Lung (tissue), 12 donors: Measurements from ENCODE around the gene TRMT44. TPM values are rescaled to one million over a fixed set of nuclear protein-coding genes. Genes with fewer than 3 reads are reported as not detected.
A peak's percentile ranks its signal among the peaks of the same experiment; 100 is the strongest.

Experiments
- ATAC-seq: fragments of 200-7000 bp; cut with Tn5 transposase; one replicate; pipeline ENCODE4 v1.9.1; 2020; ENCODE audit warnings: moderate number of reproducible peaks; ENCODE audit not compliant: insufficient read depth, low FRiP score
- DNase-seq, 3 donors: peaks; one replicate each; pipeline ENCODE4 v3.0.0-alpha.2; 2013 to 2017
- H3K27ac ChIP-seq, 2 donors: one replicate each; pipeline ENCODE4 v1.5.1; 2013; ENCODE audit warnings: mild to moderate bottlenecking in 2 of 2, moderate library complexity in 2 of 2, control low read depth in 1 of 2, inconsistent platforms in 1 of 2, low read depth in 1 of 2, low read length in 1 of 2
- H3K27me3 ChIP-seq, 3 donors: one replicate each; pipeline ENCODE4 v1.5.1; 2013; ENCODE audit warnings: low read length in 2 of 3; ENCODE audit not compliant: control insufficient read depth in 3 of 3, insufficient read depth in 3 of 3
- H3K36me3 ChIP-seq, 4 donors: one replicate each; pipeline ENCODE4 v1.5.1; 2013; ENCODE audit warnings: low read length in 4 of 4, mild to moderate bottlenecking in 1 of 4, moderate library complexity in 1 of 4; ENCODE audit not compliant: control insufficient read depth in 4 of 4, insufficient read depth in 4 of 4
- H3K4me1 ChIP-seq, 5 donors: one replicate each; pipeline ENCODE4 v1.5.1; 2013; ENCODE audit warnings: low read length in 5 of 5, mild to moderate bottlenecking in 2 of 5, moderate library complexity in 1 of 5; ENCODE audit not compliant: control insufficient read depth in 5 of 5, insufficient read depth in 5 of 5
- H3K4me3 ChIP-seq: one replicate; pipeline ENCODE4 v1.5.1; 2013; ENCODE audit warnings: mild to moderate bottlenecking, control low read depth, moderate library complexity
- H3K9ac ChIP-seq, 2 donors: one replicate each; pipeline ENCODE4 v1.5.1; 2013; ENCODE audit warnings: low read length in 2 of 2, control low read depth in 1 of 2; ENCODE audit not compliant: insufficient read depth in 1 of 2
- H3K9me3 ChIP-seq, 4 donors: one replicate each; pipeline ENCODE4 v1.5.1; 2013; ENCODE audit warnings: low read length in 3 of 4, mild to moderate bottlenecking in 1 of 4, moderate library complexity in 1 of 4; ENCODE audit not compliant: control insufficient read depth in 4 of 4, insufficient read depth in 3 of 4
- CTCF ChIP-seq: IDR thresholded peaks from 2 replicates; pipeline ENCODE4 v1.5.1; 2012; ENCODE audit warnings: mild to moderate bottlenecking; ENCODE audit errors: control extremely low read depth, extremely low read depth
- WGBS, 2 donors: extraction: QIAGEN DNeasy Blood & Tissue Kit; methylation state at CpG; one replicate each; pipeline ENCODE4 v1.1.7; 2013; 5-methylcytosine and 5-hydroxymethylcytosine counted together
- polyA plus RNA-seq, 2 donors: library from polyadenylated mRNA; stranded (reverse); fragments of 200-250 nt; gene quantifications; one replicate each; pipeline ENCODE4 v1.2.1, GENCODE V29; 2013
- total RNA-seq, 2 donors: library from RNA; depleted of rRNA in 1 of 2; stranded (reverse); fragments of >200 nt in 1 of 2; gene quantifications; one replicate each; pipeline ENCODE4 v1.2.1, GENCODE V29; 2014 to 2021
- donor health status: control.
- donor health status: control.
- donor health status: Bipolar disorder and iron deficiency.
- donor health status: healthy.
- donor health status: DM: yes; HTN: yes; CAD: no.

Gene TRMT44
- total and polyA plus RNA-seq, 4 donors: 7.3 to 24.8 (median 15.0) TPM

- H3K4me1 ChIP-seq: no peaks in the 10 kb centered on the region
- peaks cover 0 to 2% (median 0%) of the 10 kb centered on the region in 4 donors for H3K9me3 ChIP-seq
- no peak overlapping the region for H3K4me3 ChIP-seq
- peak in 1 of 3 donors; percentile 1 for DNase-seq
- WGBS, 2 donors: 83 to 90% methylated on average over 8 of the region's 8 CpGs
- TF ChIP-seq CTCF: no peak
- ATAC-seq: no peak
- no peaks in the 10 kb centered on the region for H3K27me3 ChIP-seq
- no peak overlapping the region for H3K27ac ChIP-seq
- no peak overlapping the region for H3K9ac ChIP-seq
- no peaks in the 10 kb centered on the region for H3K36me3 ChIP-seq
Measured at GRCh38 chr4:8513931-8514330, 73.4 kb downstream of the TRMT44 start.

- Histone ChIP-seq H3K4me3 (no peak overlapping the region), H3K4me1 (no peaks in the 10 kb centered on the region), H3K36me3 (no peaks in the 10 kb centered on the region), H3K9me3 (peaks cover 0 to 2% (median 0%) of the 10 kb centered on the region in 4 donors), H3K9ac (no peak overlapping the region), H3K27ac (no peak overlapping the region), H3K27me3 (no peaks in the 10 kb centered on the region)
- ATAC-seq: no peak
- peak in 1 of 3 donors; percentile 5 for DNase-seq
- TF ChIP-seq CTCF: no peak
- 91 to 97% methylated on average over 10 of the region's 10 CpGs for WGBS, 2 donors
Measured at GRCh38 chr4:8514391-8514790, 73.8 kb downstream of the TRMT44 start.

DNA sequence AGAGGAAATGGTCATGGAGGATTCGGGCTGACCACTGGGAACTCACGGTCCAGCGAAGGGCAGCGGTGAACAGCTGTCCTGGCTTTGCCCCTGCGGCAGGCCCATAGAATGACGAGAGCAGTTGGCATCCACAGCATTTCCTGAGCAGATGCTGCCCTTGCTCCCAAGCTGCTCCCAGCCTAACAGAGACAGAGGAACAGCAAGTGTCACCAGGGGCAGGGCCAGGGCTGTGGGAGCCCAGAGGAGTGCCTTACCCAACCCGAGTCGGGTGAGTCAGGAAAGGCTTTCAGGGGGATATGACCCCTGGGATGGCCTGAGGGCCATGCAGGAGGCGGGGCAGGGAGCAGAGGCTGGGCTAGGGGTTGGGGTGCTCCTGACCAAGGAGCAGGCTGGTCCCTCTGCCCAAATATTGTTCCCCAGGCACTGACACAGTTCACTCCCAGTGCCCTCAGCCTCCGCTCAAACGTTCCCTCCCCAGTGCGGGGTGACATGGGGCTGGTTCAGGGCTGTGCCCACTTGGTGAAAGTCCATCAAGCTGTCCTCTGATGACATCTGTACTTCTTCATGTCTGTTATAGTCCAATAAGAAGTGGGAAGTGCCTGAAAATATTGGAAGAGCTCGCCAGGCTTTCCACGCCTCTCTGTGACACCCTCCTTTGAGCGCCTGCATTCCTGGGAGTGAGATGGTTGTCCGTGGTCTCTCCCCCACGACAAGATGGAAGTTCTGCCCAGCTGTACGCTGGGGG lies 74.9 kb downstream of the TRMT44 start:
- no peaks in the 10 kb centered on the region for H3K36me3 ChIP-seq
- H3K9me3 ChIP-seq: peaks cover 0 to 2% (median 0%) of the 10 kb centered on the region in 4 donors
- no peak overlapping the region for H3K4me3 ChIP-seq
- WGBS, 2 donors: 71 to 80% methylated on average over 18 of the region's 18 CpGs
- H3K27ac ChIP-seq: no peak overlapping the region
- no peaks in the 10 kb centered on the region for H3K27me3 ChIP-seq
- H3K9ac ChIP-seq: no peak overlapping the region
- TF ChIP-seq CTCF: no peak
- no peaks in the 10 kb centered on the region for H3K4me1 ChIP-seq
- DNase-seq (peak in 1 of 3 donors; percentile 9), ATAC-seq (no peak)
